HepG2 (cell line): ENCODE results near the gene FAM117A. TPM values are rescaled to one million over a fixed set of nuclear protein-coding genes. Genes with fewer than 3 reads are reported as not detected.

Experiments used
- ARHGAP35 ChIP-seq: sonication (generic); formaldehyde crosslinking; IDR thresholded peaks from 2 replicates; pipeline ENCODE4 v1.9.0; 2022; ENCODE audit warnings: mild to moderate bottlenecking, inconsistent platforms, moderate library complexity, missing genetic modification reagents, borderline replicate concordance
- ARID5B ChIP-seq: IDR thresholded peaks from 2 replicates; pipeline ENCODE4 v1.4.0; 2020; ENCODE audit warnings: mild to moderate bottlenecking, missing genetic modification reagents
- GATAD1 ChIP-seq: IDR thresholded peaks from 2 replicates; pipeline ENCODE4 v1.6.1; 2016; ENCODE audit warnings: missing genetic modification reagents, missing compliant biosample characterization
- GATAD2A ChIP-seq: IDR thresholded peaks from 2 replicates; pipeline ENCODE4 v1.6.1; 2016
- KAT8 ChIP-seq: IDR thresholded peaks from 2 replicates; pipeline ENCODE4 v1.6.1; 2016; ENCODE audit warnings: missing genetic modification reagents, missing compliant biosample characterization
- MATR3 ChIP-seq: sonication (generic); formaldehyde crosslinking; IDR thresholded peaks from 2 replicates; pipeline ENCODE4 v1.4.0; 2020; ENCODE audit warnings: missing genetic modification reagents
- MED1 ChIP-seq: sonication (generic); formaldehyde crosslinking; IDR thresholded peaks from 2 replicates; pipeline ENCODE4 v1.4.0; 2020; ENCODE audit warnings: missing genetic modification reagents
- MTA3 ChIP-seq: sonication (generic); formaldehyde crosslinking; IDR thresholded peaks from 2 replicates; pipeline ENCODE4 v1.4.0; 2020; ENCODE audit warnings: missing genetic modification reagents
- NCOR1 ChIP-seq: fragments of 200-600 bp; sonication (generic); IDR thresholded peaks from 2 replicates; pipeline ENCODE4 v1.7.0; 2017; ENCODE audit warnings: antibody characterized with exemption, low read length, borderline replicate concordance
- STAG1 ChIP-seq: sonication (generic); formaldehyde crosslinking; IDR thresholded peaks from 2 replicates; pipeline ENCODE4 v1.4.0; 2020; ENCODE audit warnings: missing genetic modification reagents
- STAT6 ChIP-seq: sonication (generic); formaldehyde crosslinking; IDR thresholded peaks from 2 replicates; pipeline ENCODE4 v1.4.0; 2020; ENCODE audit warnings: missing genetic modification reagents, mild to moderate bottlenecking, borderline replicate concordance
- TBX2 ChIP-seq: sonication (generic); formaldehyde crosslinking; IDR thresholded peaks from 2 replicates; pipeline ENCODE4 v1.5.0; 2020; ENCODE audit warnings: missing genetic modification reagents, mild to moderate bottlenecking, borderline replicate concordance
- ZFP36 ChIP-seq: fragments of 150-350 bp; IDR thresholded peaks from 2 replicates; pipeline ENCODE4 v1.6.1; 2018; ENCODE audit warnings: borderline replicate concordance, low read length, low read depth; ENCODE audit not compliant: partially characterized antibody
- ZNF432 ChIP-seq: sonication (generic); formaldehyde crosslinking; IDR thresholded peaks from 2 replicates; pipeline ENCODE4 v1.5.0; 2020; ENCODE audit warnings: missing genetic modification reagents, mild to moderate bottlenecking, borderline replicate concordance
- ZNF501 ChIP-seq: sonication (generic); formaldehyde crosslinking; IDR thresholded peaks from 2 replicates; pipeline ENCODE4 v1.5.1; 2020; ENCODE audit warnings: mild to moderate bottlenecking, moderate library complexity, missing genetic modification reagents
- ZNF547 ChIP-seq: sonication (generic); formaldehyde crosslinking; IDR thresholded peaks from 2 replicates; pipeline ENCODE4 v1.5.1; 2020; ENCODE audit warnings: mild to moderate bottlenecking, missing genetic modification reagents
- ZNF776 ChIP-seq: sonication (generic); formaldehyde crosslinking; IDR thresholded peaks from 2 replicates; pipeline ENCODE4 v1.4.0; 2020; ENCODE audit warnings: mild to moderate bottlenecking, missing genetic modification reagents
- polyA plus RNA-seq, 8 experiments: library from polyadenylated mRNA; depleted of rRNA in 3 of 8; stranded (reverse) in 7 of 8; unstranded in 1 of 8; fragments of >200 nt; fragmentation: Illumina TruSeq in 4 of 8; extraction: Trizol in 4 of 8; gene quantifications; 2 replicates each; pipeline versions ENCODE4 v1.2.1 to v1.2.3, GENCODE V29; 2011 to 2016; ENCODE audit warnings: low read depth in 4 of 8, missing spikeins in 1 of 8, mixed read lengths in 1 of 8; ENCODE audit not compliant: insufficient read depth in 1 of 8
- total RNA-seq, 5 experiments: library from RNA; depleted of rRNA; stranded (reverse); fragments of >200 nt; fragmentation: Illumina TruSeq; extraction: Trizol; gene quantifications; 2 replicates each; pipeline ENCODE4 v1.2.3, GENCODE V29; 2016; ENCODE audit warnings: low read depth in 1 of 5
- TF ChIP-seq, protein P1 (sequence below), 2 experiments: IDR thresholded peaks; 2 replicates each; pipeline ENCODE4 v1.6.1; 2011 to 2012; ENCODE audit warnings: low read length in 2 of 2, borderline replicate concordance in 1 of 2, low read depth in 1 of 2, mild to moderate bottlenecking in 1 of 2, moderate library complexity in 1 of 2

The FAM117A gene
- total and polyA plus RNA-seq, 2 of the 13 experiments (the other 11 are each of a cell fraction or from before 2014, with no cell fraction given), result 12.1 to 19.8 TPM

GRCh38 chr17:49703557-49704277 is 60.2 kb downstream of the FAM117A start (continued):
- TF ChIP-seq, protein P1, sequence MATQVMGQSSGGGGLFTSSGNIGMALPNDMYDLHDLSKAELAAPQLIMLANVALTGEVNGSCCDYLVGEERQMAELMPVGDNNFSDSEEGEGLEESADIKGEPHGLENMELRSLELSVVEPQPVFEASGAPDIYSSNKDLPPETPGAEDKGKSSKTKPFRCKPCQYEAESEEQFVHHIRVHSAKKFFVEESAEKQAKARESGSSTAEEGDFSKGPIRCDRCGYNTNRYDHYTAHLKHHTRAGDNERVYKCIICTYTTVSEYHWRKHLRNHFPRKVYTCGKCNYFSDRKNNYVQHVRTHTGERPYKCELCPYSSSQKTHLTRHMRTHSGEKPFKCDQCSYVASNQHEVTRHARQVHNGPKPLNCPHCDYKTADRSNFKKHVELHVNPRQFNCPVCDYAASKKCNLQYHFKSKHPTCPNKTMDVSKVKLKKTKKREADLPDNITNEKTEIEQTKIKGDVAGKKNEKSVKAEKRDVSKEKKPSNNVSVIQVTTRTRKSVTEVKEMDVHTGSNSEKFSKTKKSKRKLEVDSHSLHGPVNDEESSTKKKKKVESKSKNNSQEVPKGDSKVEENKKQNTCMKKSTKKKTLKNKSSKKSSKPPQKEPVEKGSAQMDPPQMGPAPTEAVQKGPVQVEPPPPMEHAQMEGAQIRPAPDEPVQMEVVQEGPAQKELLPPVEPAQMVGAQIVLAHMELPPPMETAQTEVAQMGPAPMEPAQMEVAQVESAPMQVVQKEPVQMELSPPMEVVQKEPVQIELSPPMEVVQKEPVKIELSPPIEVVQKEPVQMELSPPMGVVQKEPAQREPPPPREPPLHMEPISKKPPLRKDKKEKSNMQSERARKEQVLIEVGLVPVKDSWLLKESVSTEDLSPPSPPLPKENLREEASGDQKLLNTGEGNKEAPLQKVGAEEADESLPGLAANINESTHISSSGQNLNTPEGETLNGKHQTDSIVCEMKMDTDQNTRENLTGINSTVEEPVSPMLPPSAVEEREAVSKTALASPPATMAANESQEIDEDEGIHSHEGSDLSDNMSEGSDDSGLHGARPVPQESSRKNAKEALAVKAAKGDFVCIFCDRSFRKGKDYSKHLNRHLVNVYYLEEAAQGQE (IDR thresholded peaks at IDR 0.05; ENCODE audit: borderline replicate concordance in 1 of 2, low read depth in 1 of 2, low read length in 2 of 2), result no peak
- TF ChIP-seq ZFP36 (no peak), ARID5B (CRISPR knock-in tag) (peak; percentile 33; the same call in 1 of the 2 replicates), GATAD1 (peak; percentile 77), NCOR1 (0 out of 2 replicates have a peak, but pooled peaks have one; percentile 26), GATAD2A (CRISPR knock-in tag) (0 out of 2 replicates have a peak, but pooled peaks have one; percentile 19), ZNF501 (CRISPR knock-in tag) (peak; percentile 58; the same call in 1 of the 2 replicates), MED1 (CRISPR knock-in tag) (0 out of 2 replicates have a peak, but pooled peaks have one; percentile 52), ARHGAP35 (CRISPR knock-in tag) (no peak), ZNF432 (CRISPR knock-in tag) (no peak), ZNF547 (peak; percentile 69; the same call in 1 of the 2 replicates), KAT8 (peak; percentile 43; the same call in 1 of the 2 replicates), MATR3 (no peak), ZNF776 (CRISPR knock-in tag) (no peak), TBX2 (CRISPR knock-in tag) (no peak), STAG1 (CRISPR knock-in tag) (peak; percentile 88), STAT6 (CRISPR knock-in tag) (0 out of 2 replicates have a peak, but pooled peaks have one; percentile 27), MTA3 (no peak)
